Measurements from ENCODE around the gene HDAC11. TPM values are rescaled to one million over a fixed set of nuclear protein-coding genes. Genes with fewer than 3 reads are reported as not detected.

The HDAC11 gene
- polyA plus RNA-seq, 2 of the 4 experiments (the other 2 are of a cell fraction) = 5.6 to 8.4 TPM

DNA sequence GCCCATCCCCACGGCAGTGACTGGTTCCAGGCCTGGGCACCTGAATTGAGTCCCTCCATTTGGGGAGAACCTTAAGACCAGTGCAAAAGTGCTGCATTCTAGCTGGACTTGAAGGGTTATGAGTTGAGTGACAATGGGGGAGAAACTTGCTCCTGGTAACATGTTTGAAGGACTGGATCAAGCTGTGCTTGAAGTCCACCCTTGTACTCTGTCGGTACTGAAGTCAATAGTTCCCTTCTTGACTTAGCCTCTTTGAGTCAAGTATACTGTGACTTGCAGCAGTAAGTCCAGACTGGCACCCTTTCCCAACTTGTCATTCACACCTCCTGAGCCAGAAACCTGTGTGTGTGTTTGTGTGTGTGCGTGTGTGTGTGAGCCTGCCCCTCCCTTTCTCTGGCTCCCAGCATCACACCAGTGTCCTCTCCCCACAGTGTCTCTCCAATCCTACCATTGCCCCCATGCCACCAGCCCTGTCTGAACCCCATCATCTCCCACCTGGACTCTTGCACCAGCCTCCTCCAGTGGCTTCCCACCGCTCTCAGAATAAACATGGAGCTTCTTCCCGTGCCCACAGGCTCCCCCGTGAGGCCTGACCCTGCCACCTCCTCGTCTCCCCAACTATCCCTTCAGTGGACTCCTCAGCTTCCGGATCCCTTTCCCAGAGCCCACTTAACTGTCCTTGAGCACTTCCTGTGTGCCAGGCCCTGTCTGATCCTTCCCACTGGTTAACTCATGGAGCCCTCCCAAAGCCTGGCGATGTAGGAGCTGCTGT, 58.6 kb downstream of the HDAC11 start:
- H3K4me1 ChIP-seq = peaks cover 53% of the 10 kb centered on the region
- no peak for FAIRE-seq
- H3K4me2 ChIP-seq = peak overlapping the region; percentile 39
- H3K27ac ChIP-seq = peak overlapping the region; percentile 63 to 83
- ATAC-seq = no peak
- TF ChIP-seq ZSCAN20 (CRISPR knock-in tag; IDR thresholded peaks at IDR 0.05) = no peak
- TF ChIP-seq ZC3H11A (IDR thresholded peaks at IDR 0.05) = no peak
- TF ChIP-seq NPAS2 (CRISPR knock-in tag; IDR thresholded peaks at IDR 0.05; ENCODE audit: borderline replicate concordance) = no peak
- no peak for TF ChIP-seq MYC (IDR thresholded peaks at IDR 0.05; ENCODE audit: borderline replicate concordance, low read length)
- TF ChIP-seq, protein P1, sequence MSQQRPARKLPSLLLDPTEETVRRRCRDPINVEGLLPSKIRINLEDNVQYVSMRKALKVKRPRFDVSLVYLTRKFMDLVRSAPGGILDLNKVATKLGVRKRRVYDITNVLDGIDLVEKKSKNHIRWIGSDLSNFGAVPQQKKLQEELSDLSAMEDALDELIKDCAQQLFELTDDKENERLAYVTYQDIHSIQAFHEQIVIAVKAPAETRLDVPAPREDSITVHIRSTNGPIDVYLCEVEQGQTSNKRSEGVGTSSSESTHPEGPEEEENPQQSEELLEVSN (IDR thresholded peaks at IDR 0.05; ENCODE audit: borderline replicate concordance, low read depth) = no peak
- no peak for TF ChIP-seq FOXS1 (CRISPR knock-in tag; IDR thresholded peaks at IDR 0.05)
- TF ChIP-seq HOXB5 (CRISPR knock-in tag; IDR thresholded peaks at IDR 0.05) = no peak
- TF ChIP-seq, protein P2, sequence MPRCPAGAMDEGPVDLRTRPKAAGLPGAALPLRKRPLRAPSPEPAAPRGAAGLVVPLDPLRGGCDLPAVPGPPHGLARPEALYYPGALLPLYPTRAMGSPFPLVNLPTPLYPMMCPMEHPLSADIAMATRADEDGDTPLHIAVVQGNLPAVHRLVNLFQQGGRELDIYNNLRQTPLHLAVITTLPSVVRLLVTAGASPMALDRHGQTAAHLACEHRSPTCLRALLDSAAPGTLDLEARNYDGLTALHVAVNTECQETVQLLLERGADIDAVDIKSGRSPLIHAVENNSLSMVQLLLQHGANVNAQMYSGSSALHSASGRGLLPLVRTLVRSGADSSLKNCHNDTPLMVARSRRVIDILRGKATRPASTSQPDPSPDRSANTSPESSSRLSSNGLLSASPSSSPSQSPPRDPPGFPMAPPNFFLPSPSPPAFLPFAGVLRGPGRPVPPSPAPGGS (IDR thresholded peaks at IDR 0.05) = no peak
- no peak for TF ChIP-seq RNF2 (IDR thresholded peaks at IDR 0.05; ENCODE audit: borderline replicate concordance, low read depth)
- no peak for TF ChIP-seq FOSL2 (IDR thresholded peaks at IDR 0.05)
- no peak for TF ChIP-seq FOSL2 (CRISPR knock-in tag; IDR thresholded peaks at IDR 0.05)
- TF ChIP-seq MAFK (IDR thresholded peaks at IDR 0.05; ENCODE audit: partially characterized antibody) = no peak
- TF ChIP-seq RCOR1 (IDR thresholded peaks at IDR 0.05; ENCODE audit: low read depth, low read length) = no peak
- TF ChIP-seq ESRRA (IDR thresholded peaks at IDR 0.05; ENCODE audit: borderline replicate concordance, low read length) = no peak
- no peak overlapping the region for H3K4me3 ChIP-seq
- peaks cover 11% of the 10 kb centered on the region; the same call in 2 of the 3 replicates for H3K9me3 ChIP-seq
- ChIA-PET POLR2A (no interaction called here), CTCF (interaction anchor here (0.9 to 5.5 kb wide), 8 partner anchors 10 to 119 kb away, joined by 4 to 29 read pairs (median 13); no protein-coding TSS in a partner anchor)
- WGBS (ENCODE audit: missing lambda C conversion rate) = 86% methylated on average over 9 of the region's 9 CpGs
- DNase-seq (ENCODE audit: low read depth in 1 of 2, low spot score in 1 of 2) = no peak

- TF ChIP-seq SMC3 (IDR thresholded peaks at IDR 0.05) = no peak
- TF ChIP-seq, protein P3, sequence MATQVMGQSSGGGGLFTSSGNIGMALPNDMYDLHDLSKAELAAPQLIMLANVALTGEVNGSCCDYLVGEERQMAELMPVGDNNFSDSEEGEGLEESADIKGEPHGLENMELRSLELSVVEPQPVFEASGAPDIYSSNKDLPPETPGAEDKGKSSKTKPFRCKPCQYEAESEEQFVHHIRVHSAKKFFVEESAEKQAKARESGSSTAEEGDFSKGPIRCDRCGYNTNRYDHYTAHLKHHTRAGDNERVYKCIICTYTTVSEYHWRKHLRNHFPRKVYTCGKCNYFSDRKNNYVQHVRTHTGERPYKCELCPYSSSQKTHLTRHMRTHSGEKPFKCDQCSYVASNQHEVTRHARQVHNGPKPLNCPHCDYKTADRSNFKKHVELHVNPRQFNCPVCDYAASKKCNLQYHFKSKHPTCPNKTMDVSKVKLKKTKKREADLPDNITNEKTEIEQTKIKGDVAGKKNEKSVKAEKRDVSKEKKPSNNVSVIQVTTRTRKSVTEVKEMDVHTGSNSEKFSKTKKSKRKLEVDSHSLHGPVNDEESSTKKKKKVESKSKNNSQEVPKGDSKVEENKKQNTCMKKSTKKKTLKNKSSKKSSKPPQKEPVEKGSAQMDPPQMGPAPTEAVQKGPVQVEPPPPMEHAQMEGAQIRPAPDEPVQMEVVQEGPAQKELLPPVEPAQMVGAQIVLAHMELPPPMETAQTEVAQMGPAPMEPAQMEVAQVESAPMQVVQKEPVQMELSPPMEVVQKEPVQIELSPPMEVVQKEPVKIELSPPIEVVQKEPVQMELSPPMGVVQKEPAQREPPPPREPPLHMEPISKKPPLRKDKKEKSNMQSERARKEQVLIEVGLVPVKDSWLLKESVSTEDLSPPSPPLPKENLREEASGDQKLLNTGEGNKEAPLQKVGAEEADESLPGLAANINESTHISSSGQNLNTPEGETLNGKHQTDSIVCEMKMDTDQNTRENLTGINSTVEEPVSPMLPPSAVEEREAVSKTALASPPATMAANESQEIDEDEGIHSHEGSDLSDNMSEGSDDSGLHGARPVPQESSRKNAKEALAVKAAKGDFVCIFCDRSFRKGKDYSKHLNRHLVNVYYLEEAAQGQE (IDR thresholded peaks at IDR 0.05) = no peak
- TF ChIP-seq ZFP36 (IDR thresholded peaks at IDR 0.05; ENCODE audit: borderline replicate concordance, partially characterized antibody) = no peak
- TF ChIP-seq, protein P4, sequence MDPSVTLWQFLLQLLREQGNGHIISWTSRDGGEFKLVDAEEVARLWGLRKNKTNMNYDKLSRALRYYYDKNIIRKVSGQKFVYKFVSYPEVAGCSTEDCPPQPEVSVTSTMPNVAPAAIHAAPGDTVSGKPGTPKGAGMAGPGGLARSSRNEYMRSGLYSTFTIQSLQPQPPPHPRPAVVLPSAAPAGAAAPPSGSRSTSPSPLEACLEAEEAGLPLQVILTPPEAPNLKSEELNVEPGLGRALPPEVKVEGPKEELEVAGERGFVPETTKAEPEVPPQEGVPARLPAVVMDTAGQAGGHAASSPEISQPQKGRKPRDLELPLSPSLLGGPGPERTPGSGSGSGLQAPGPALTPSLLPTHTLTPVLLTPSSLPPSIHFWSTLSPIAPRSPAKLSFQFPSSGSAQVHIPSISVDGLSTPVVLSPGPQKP (IDR thresholded peaks at IDR 0.05; ENCODE audit: low read depth, low read length) = no peak
- no peak for TF ChIP-seq RARB (CRISPR knock-in tag; IDR thresholded peaks at IDR 0.05)
- TF ChIP-seq PHF8 (IDR thresholded peaks at IDR 0.05; ENCODE audit: borderline replicate concordance, low read depth) = no peak
- no peak for TF ChIP-seq POLR2AphosphoS2 (conservative IDR thresholded peaks at IDR 0.05; ENCODE audit: low read length)
- no peak for TF ChIP-seq EHMT2 (IDR thresholded peaks at IDR 0.05; ENCODE audit: low read depth)
- TF ChIP-seq MYC (IDR thresholded peaks at IDR 0.05; ENCODE audit: borderline replicate concordance, low read length) = no peak
- TF ChIP-seq FOSB (CRISPR knock-in tag; IDR thresholded peaks at IDR 0.05) = no peak
- no peak for TF ChIP-seq SREBF2 (IDR thresholded peaks at IDR 0.05)
- no peak for TF ChIP-seq MAX (IDR thresholded peaks at IDR 0.05)
- no peak for TF ChIP-seq ZNF302 (CRISPR knock-in tag; IDR thresholded peaks at IDR 0.05)
- no peak for TF ChIP-seq RAD21 (conservative IDR thresholded peaks at IDR 0.05 in 1 of 2, IDR thresholded peaks at IDR 0.05 in 1 of 2)
- no peak for TF ChIP-seq MAFK (IDR thresholded peaks at IDR 0.05; ENCODE audit: partially characterized antibody)
- TF ChIP-seq CBX8 (IDR thresholded peaks at IDR 0.05) = no peak
- no peak for TF ChIP-seq CBX2 (IDR thresholded peaks at IDR 0.05; ENCODE audit: borderline replicate concordance, low read depth)
- TF ChIP-seq MAZ (IDR thresholded peaks at IDR 0.05; ENCODE audit: borderline replicate concordance, low read depth, low read length) = no peak
- 94% methylated on average over 5 of the region's 5 CpGs for WGBS (ENCODE audit: missing lambda C conversion rate)
- FAIRE-seq = no peak
- POLR2A ChIA-PET = no interaction called here
- Histone ChIP-seq H3K9me3 (peaks cover 11% of the 10 kb centered on the region; the same call in 2 of the 3 replicates), H3K4me1 (peaks cover 54% of the 10 kb centered on the region), H3K27ac (peak overlapping the region; percentile 63 to 83), H3K4me3 (no peak overlapping the region), H3K4me2 (no peak overlapping the region)
- ATAC-seq = no peak
- no peak for DNase-seq (ENCODE audit: low read depth in 1 of 2, low spot score in 1 of 2)
- CTCF ChIA-PET = interaction anchor here (1.5 to 5.5 kb wide), 6 partner anchors 10 to 112 kb away, joined by 4 to 29 read pairs (median 22); no protein-coding TSS in a partner anchor
Observed at GRCh38 chr3:13539292-13539638, 59.2 kb downstream of the HDAC11 start.

All from A549 (cell line).